ENCODE measurements around the gene EIF2AK3.
"Not testable (repeated sequence)": the region's sequence is repeated elsewhere in the genome, so short reads cannot be mapped to it uniquely, and the experiment has no call there.

EIF2AK3 gene

DNA sequence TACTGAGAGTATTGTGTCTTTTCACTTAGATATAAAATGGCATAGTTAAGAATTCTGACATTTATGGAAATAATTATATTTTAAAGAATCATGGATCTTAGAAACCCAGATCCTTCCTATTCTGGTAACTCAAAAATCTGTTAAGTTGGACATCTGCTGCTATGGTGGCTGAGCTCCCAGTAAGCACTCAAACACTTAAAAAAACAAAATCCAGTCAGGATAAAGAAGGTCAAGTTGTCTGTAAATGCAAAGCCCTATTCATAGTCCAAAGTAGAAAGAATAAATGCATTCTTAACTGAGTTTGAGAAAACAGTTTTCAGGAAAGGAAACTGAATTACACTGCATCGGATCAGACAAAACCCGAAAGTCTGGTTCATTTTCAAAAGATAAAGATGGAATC, 35.6 kb downstream of the EIF2AK3 start:
- no peak for DNase-seq

DNA sequence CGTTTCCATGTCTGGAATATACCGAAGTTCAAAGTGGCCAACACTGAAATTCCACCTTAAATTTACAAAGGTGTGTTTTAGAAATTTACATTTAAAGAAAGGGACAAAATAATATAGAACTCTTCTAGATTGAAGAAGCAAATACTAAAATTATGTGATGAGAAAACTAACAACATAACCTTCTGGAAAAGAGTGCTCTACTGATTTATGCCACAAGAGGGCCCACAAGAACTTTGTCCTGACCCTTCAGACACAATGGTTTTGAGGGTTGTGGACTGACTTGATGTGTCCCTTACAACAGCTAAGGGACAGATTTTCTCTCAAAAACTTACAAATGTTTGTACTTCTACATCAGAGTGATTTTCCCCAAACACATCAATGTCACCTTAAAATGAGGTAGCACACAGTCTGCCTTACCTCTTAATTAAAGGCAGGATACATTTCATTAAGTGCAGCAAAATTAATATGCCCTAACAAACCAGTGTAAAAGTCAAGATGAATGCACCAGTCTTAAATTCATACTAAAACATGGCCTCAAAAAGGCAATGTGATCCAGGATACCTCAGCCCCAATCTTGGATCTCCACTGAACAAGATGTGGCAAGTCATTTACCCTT, 36.2 kb downstream of the EIF2AK3 start:
- DNase-seq = no peak

DNA sequence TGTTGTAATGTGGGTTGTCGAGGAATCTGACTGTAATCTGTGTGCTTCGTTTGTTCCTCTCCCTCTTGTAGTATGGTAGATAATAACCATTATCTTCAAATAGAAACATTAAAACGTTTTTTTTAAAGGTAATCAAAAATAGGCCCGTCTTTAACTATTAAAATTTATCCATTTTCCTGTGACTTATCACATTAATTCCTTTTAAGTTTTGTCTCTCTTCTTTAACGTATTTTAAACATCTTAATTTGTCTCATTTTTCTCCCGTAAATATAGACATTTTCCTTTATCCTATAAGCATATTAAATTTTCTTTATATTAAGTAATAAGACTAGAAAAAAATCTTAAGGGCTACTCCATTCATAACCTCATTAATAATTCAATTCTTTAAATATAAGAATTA, 41.3 kb downstream of the EIF2AK3 start:
- no peak for DNase-seq

DNA sequence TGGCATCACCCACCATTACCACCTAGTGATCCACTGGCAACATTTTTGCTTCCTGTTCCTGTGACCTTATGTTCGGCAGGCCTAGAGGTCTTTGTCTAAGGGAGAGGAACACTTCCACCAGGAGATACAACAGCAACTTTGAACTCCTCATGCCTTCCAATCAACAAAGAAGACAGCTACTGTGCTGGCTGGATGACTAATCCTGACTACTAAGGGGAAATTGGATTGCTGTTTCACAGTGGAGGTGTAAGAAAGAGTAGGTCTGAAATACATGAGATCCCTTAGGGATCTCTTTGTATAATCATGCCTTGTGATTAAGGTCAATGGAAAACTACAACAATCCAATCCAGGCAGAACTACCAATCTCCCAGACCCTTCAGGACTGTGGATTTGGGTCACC, 45.2 kb downstream of the EIF2AK3 start:
- DNase-seq = no peak

DNA sequence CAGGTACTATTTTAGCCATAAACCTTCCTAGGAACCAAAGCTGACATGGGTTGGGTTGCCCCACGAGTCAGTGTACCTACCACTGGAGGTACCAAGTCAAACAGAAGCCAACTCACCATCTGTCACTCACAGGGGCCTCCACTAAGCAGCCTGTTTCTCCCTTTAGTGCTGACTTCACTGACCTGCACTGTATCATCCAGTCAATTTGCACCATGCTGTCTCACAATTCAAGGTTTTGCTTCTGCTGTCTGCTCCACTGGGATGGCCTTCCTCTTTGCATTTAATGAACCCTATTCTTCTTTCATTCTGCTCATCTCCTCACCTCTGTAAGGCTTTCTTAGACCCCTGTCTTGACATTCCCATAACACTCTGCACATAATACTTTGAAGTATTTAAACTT, 47.2 kb downstream of the EIF2AK3 start:
- no peak for DNase-seq

DNA sequence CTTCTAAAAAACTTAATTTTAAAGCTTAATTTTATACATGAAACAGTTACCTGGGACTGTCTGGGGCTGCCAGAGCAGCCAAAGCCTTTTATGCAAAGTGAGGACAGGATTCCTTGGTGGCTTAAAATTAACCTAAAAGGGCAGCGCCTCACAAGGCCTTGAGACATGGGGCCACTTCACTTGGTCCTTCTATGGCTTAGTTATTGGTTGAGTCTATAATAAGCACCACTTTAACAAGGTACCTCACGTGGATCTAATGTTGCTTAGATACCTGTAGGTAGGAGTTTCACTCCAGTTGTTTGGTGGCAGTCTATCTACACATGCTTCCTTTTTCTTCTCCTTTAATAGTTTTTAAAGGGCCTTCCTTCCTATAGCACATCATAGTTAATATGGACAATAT, 51.6 kb downstream of the EIF2AK3 start:
- DNase-seq = no peak

DNA sequence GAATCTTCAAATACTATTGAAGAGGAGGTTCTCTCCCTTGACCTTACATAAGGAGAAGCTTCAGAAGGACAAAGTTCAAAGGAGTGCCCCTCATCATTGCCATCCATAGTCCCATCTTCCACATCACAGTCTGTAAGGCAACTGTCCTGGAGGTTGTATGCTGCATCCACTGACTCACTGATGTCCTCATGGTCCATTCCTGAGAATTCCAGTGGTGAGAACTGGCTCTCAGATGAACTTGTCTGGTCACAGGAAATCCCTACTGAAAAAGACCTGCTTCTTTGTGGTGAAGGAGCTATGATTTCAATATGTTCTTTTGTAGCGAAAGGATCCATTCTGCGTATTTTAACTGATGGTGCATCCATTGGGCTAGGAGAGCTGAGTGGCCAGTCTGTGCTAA, 52.2 kb downstream of the EIF2AK3 start:
- no peak for DNase-seq

DNA sequence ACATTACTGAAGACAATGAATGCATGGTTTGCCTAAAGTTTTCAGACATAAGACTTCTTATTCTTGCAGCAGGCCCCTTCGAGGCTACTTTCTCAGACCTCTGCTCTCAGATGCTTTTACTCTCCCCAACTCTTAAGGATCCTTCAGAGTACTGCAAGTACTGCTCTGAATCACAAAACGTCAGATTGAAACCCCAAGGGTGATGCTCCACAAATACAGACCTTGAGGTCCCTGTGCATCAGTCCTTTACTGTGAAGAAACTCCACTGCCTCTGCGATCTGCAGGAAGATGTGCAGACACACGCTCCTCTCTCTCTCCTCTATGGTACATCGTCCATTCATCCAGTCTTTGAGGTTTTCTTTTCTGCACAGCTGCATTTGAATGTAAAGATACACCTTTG, 52.8 kb downstream of the EIF2AK3 start:
- DNase-seq = no peak

DNA sequence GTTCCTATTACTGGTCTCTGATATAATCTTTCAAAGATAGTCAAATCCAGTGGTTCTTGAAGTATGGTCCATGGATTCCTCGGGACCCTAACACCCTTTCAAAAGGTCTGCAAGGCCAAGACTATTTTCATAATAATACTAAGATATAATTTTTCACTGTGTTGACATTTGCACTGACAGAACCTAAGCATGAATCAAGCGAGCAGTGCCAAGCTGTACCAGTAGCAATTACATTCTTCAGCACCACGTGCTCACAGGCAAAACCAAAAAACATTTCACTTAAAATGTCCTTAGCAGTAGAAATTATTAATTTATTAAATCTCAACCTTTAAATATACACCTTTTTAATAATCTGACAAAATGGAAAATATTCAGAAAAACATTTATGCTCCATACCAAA, 59.1 kb downstream of the EIF2AK3 start:
- no peak for DNase-seq

DNA sequence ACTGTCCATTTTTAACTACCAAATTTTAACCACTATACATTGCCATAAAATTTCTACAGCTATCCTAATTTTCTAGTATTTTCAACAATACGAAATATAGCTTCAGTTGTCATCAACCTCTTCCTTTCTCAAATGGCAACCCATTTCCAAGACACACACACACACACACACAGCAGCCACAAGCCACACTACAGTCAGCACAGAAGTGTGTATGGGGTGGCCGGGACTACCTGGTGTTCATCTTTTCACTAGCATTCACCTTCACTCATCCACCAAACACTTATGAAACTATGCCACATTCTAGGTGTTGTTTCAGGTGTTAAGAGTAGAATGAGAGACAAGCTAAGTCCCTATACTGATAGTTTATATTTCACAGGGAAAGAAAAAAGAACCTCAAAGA, 62.9 kb downstream of the EIF2AK3 start:
- DNase-seq = no peak

DNA sequence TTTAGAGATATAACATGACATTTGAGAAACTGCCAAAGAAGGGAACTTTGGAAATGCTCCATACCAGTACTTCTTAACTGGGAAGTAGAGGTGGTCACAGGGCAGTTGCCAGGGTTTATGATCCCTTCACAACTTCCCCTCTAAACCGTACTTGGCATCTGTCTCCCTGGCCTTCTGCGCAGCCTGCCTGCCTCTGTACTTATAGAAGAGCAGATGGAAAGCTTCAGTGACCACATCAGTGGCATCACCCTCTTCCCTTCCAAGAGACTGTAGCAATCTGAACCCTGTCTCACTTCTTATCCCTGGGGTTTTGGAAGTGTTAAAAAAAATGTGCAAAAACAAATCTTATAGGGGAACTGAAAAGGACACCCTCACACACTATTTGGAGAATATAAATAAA, 64.1 kb downstream of the EIF2AK3 start:
- DNase-seq = no peak

DNA sequence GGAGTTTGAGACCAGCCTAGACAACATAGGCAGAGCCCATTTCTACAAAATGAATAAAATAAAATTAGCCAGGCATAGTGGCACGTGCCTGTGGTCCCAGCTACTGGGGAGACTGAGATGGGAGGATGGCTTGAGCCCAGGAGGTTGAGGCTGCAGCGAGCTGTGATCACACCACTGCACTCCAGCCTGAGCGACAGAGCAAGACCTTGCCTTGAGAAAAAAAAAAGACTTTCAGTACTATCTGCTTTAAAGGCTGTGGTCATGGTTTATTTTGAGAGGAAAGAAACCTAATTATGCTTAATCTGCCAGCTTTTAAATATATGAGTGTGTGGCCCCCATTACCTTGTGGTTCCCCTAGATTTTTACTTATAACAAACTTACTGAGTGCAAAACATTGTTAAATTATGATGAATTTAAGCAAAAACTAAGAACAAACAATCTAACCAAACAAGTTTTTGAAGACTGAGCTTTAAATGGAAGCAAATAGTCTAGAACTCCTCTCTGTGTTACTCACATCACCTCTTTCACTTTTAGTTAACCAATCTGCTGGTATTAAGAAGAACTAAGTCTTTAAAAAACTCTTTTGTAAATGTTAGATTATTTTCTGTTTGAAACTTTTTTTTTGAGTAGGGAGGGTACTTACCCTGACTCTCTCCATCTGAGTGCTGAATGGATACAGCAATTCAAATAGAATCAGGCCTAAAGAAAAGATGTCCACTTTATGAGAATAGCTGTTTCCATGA, 65.4 kb downstream of the EIF2AK3 start:
- no peak for DNase-seq

DNA sequence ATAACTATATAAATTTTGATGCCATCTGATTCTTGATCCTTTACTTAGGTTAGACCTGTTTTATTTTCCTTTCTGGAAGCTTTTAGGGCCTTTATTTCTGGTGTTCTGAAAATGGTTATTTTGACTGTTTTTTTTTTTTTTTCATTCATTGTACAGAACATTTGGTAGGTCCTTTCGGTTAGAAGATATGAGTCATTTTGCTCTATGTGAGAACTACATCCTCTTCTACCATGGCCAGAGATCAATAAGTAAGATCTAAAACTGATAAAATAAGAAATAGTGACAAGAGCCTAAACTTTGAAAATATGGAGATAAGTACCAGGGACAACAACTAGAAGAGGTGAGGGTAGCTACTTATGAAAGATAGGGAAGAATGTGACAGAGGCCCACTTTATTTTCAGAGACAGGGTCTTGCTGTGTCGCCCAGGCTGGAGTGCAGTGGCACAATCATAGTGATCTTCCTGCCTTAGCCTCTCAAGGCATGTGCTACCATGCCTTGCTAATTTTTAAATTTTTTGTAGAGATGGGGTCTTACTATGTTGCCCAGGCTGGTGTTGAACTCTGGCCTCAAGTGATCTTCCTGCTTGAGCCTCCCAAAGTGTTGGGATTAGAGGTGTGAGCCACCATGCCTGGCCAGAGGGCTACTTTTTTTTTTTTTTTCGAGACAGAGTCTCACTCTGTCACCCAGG, 66.5 kb downstream of the EIF2AK3 start:
- DNase-seq = no peak

DNA sequence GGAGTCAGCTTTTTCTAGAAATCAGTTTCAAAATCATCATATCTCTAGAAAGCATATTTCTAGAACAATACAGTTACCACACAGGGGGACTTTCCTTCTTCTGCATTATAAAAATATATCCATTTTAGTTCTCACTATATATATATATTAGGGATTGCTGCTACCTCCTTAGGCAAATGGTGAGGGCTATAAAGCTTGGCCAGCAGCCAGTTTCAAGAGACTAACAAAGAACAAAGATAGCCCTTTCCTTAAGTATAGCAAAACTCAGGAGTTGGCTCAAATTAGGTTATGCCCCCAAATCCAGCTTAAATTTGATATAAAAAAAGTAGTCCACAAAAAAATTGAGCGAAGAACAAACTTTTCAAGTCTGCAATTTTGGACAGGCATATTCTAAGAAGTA, 70.0 kb downstream of the EIF2AK3 start:
- DNase-seq = no peak

DNA sequence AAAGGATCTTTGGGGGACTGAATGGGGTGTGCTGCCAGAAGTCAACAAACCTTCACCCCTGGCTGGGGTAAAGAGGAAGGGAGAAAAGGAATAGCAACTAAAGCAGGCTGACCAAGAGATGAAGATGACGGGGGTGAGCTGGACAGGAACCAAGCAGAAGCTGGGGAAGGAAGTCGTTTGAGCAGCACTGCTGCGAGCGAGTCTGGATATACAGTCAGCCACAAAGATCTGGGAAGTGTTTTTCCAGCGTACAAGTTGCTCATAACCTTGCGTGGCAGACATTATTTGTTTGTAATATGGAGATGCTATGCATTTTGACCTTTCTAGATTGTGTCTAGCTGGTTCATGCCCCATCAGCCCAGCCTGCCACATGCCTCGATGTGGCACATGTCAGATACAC, 71.2 kb downstream of the EIF2AK3 start:
- no peak for DNase-seq

DNA sequence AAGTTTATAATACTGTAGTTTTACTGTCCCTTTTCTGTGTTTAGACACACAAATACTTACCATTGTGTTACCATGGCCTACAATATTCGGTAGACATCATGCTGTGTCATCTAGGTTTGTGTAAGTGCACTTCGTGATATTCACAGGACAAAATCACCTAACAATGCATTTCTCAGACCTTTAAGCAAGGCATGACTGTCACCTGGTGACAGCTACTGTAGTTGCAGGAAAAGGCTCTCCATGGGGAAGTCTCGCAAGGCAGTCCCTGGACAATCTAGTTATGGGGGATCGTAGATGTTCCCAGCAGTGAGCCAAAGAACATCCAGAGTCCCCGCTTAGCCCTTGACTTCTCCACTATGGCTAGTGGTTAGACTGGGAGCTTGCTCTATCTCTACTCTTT, 73.1 kb downstream of the EIF2AK3 start:
- no peak for DNase-seq

DNA sequence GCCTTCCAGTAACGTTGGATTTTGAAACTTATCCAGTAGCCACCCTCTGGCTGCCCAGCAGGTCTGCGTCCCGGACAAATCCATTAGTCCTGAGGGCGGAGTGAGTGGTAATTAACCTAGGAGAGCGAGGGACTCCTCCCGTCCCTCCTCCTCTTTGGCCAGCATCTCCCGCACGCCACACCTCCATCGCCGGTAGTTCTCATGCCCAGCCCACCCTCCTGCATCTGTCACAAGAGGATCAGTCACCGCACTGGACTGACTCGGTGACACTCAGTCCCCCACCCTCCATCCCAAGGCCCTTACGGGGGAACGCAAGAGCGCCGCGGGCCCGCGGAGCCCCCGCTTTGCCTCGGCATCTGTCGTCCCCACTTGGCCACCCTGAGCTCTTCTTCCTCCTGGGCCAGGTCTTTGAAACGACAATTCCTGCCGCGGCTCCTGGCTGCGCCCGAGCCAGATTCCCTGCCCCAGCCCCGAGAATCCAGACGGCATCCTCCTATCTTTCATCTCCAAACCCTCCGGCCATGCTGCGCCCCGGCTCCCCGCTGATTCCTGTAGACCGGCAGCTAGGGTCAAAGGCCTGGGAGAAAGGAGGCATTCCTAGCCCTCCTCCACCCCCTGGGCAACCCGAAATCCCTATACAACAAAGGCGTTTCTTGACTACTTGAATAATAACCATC, 77.5 kb downstream of the EIF2AK3 start:
- DNase-seq = no peak

DNA sequence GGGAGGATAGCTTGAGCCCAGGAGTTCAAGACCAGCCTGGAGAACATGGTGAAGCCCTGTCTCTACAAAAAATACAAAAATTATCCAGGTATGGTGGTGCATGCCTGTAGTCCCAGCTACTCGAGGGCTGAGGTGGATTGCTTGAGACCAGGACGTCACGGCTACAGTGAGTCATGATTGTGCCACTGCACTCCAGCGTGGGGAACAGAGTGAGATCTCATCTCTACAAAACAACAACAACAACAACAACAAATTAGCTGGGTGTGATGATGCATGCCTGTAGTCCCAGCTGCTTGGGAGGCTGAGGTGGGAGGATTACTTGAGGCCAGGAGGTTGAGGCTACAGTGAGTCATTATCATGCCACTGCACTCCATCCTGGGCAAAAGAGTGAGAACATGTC, 81.0 kb downstream of the EIF2AK3 start:
- not testable (repeated sequence) for DNase-seq

DNA sequence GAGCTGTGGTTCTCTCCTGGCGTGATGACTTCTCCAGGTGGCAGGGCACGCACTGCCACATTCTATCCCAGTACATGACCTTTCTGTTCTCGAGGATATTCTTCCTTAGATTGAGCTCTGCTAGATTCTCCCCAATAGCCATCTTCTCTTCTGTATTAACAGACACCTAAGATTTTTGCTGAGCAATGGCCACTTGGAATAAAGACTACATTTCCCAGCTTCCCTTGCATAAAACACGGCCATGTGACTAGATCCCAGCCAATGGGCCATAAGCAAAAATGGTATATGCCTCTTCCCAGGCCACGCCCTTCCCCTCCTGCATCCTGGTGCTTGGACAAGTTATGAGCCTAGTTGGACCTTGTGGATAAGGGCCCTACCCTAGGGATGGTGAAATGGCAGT, 82.1 kb downstream of the EIF2AK3 start:
- DNase-seq = no peak

DNA sequence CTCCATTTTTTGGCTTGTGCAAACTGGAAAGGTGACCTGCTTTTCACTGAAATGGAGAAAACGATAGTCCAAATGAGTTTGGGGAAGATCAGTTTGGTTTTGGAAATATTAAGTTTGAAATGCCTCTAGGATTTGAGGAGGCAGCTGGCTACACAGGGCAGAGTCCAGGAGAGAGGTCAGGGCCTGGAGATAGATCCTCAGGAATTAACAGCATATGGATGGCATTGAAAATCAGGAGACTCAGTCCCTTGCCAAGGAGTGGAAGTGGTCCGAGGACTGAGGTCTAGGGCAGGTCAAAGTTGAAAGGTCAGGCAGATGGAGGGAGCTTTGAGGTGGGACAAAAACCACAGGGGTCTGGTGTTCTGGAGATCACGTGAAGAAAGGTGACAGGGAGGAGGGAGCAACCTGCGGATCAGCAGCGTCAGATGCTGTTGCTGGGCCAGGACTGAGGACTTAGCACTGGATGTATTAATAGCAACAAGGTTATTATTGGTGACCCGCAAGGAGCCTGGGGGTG, 83.7 kb downstream of the EIF2AK3 start:
- no peak for DNase-seq

DNA sequence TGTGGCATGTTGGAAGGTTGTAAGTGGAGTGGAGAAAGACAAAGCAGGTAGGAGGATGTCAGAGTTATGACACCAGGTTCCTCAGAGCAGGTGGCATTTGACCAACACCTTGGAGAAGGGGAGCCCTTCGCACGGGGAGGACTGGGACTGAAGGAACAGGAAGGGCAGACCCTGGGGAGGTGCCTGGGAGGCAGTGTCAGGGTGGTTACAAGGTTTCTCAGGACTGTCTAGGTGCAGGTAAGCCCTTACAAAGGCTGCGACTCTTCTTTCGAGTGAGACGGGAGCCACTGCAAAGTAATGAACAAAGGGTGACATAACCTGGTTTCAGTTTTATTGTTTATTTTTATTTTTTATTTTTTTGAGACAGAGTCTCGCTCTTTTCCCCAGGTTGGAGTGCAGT, 84.6 kb downstream of the EIF2AK3 start:
- DNase-seq = no peak

DNA sequence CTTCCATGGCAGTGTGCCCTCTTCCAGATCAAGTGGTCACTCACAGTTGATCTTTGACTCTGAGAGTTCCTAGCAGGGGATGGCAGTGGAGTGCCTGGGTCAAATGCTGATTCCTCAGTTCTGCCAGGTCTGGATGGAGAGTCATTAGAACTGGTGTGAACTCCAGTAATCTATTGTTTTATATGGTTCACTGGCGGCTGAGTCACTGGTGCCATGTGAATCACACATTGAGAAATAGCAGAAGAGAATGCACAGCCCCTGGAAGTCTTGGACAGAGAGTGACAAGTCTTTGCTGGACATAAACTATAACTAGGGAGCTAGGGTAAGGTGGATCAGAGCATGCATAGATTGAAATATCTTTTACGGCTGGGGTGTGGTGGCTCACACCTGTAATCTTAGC, 86.9 kb downstream of the EIF2AK3 start:
- DNase-seq = no peak

DNA sequence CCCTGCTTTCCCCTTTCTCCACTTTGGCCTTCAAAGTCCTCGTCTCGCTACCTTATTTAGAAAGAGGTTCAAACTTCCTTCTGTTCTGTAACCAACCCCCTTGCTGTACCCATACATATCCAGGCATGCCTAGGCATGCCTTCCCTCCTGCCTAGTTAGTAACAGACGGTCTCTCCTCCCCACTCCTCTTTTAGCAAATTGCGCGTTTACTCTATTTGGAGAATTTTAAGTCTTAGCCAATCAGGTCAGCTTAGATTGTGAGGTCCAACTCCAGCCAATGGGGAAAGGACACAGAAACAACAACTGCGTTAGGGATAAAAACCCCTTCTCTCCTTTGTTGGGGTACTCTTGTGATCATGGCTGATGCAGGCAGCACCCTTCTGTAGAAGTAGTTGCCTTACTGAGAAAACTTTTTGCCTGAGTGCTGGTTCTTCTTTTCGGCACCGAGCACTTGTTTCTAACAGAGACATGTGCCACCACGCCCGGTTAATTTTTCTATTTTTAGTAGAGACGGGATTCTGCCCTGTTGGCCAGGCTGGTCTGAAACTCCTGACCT, 88.8 kb downstream of the EIF2AK3 start:
- no peak for DNase-seq
